ENCODE data around the gene TYMP.

- no peak for TF ChIP-seq CTCF (IDR thresholded peaks at IDR 0.05)
- TF ChIP-seq POLR2A (IDR thresholded peaks at IDR 0.05), result no peak
Measured at GRCh38 chr22:50523806-50524675, 5.8 kb downstream of the TYMP start.

Data from uterus (tissue), 2 donors.